PFSK-1 (cell line): Measurements from ENCODE around the gene OR5K4.

Experiments used
- POLR2AphosphoS5 ChIP-seq: IDR thresholded peaks from 2 replicates; pipeline ENCODE4 v1.6.1; 2012; ENCODE audit warnings: low read depth, mild to moderate bottlenecking, control low read depth, low read length, moderate library complexity
- SIN3A ChIP-seq: IDR thresholded peaks from 2 replicates; pipeline ENCODE4 v1.6.1; 2012; ENCODE audit warnings: mild to moderate bottlenecking, low read length, moderate library complexity, borderline replicate concordance; ENCODE audit not compliant: insufficient read depth
- TAF1 ChIP-seq: IDR thresholded peaks from 2 replicates; pipeline ENCODE4 v1.6.1; 2012; ENCODE audit warnings: low read length, control low read depth, borderline replicate concordance; ENCODE audit not compliant: insufficient read depth
- TF ChIP-seq, protein P1 (sequence below), 2 experiments: IDR thresholded peaks; 2 replicates each; pipeline versions ENCODE4 v1.6.1 to v1.8.0; 2011 to 2012; ENCODE audit warnings: low read depth in 2 of 2, low read length in 2 of 2, control low read depth in 1 of 2, inconsistent platforms in 1 of 2, mild to moderate bottlenecking in 1 of 2, moderate library complexity in 1 of 2; ENCODE audit not compliant: insufficient read depth in 1 of 2

DNA sequence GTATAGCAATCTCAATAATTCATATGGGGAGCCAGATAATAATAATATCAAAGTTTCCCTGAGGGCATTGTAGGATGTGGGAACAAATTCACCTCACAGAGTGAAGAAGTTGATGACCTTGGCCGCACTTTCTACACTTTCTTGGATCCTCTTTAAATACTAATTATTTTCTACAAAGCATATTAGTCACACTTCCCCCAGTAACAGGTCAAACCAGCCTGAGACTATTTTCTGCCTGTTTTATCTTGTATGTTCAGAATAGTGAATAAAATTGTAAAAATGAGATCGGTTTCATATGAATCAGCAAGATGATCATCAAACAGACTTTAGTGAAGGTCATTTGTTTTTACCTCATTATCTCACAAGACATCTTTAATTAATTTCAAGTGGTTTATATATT, 34.5 kb downstream of the OR5K4 start:
- TF ChIP-seq POLR2AphosphoS5 (no peak), SIN3A (no peak), TAF1 (no peak)
- TF ChIP-seq, protein P1, sequence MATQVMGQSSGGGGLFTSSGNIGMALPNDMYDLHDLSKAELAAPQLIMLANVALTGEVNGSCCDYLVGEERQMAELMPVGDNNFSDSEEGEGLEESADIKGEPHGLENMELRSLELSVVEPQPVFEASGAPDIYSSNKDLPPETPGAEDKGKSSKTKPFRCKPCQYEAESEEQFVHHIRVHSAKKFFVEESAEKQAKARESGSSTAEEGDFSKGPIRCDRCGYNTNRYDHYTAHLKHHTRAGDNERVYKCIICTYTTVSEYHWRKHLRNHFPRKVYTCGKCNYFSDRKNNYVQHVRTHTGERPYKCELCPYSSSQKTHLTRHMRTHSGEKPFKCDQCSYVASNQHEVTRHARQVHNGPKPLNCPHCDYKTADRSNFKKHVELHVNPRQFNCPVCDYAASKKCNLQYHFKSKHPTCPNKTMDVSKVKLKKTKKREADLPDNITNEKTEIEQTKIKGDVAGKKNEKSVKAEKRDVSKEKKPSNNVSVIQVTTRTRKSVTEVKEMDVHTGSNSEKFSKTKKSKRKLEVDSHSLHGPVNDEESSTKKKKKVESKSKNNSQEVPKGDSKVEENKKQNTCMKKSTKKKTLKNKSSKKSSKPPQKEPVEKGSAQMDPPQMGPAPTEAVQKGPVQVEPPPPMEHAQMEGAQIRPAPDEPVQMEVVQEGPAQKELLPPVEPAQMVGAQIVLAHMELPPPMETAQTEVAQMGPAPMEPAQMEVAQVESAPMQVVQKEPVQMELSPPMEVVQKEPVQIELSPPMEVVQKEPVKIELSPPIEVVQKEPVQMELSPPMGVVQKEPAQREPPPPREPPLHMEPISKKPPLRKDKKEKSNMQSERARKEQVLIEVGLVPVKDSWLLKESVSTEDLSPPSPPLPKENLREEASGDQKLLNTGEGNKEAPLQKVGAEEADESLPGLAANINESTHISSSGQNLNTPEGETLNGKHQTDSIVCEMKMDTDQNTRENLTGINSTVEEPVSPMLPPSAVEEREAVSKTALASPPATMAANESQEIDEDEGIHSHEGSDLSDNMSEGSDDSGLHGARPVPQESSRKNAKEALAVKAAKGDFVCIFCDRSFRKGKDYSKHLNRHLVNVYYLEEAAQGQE (IDR thresholded peaks at IDR 0.05; ENCODE audit: insufficient read depth in 1 of 2, low read depth in 2 of 2, low read length in 2 of 2) = no peak
